Endodermal cell (in vitro differentiated cells): Measurements from ENCODE around the gene RELT. TPM values are rescaled to one million over a fixed set of nuclear protein-coding genes. Genes with fewer than 3 reads are reported as not detected.
A peak's percentile ranks its signal among the peaks of the same experiment; 100 is the strongest.

Experiments
- DNase-seq: peaks from one replicate; pipeline ENCODE4 v3.0.0-alpha.2; 2017
- H3K27ac ChIP-seq: 2 replicates; pipeline ENCODE4 v1.5.1; 2013; ENCODE audit warnings: mild to moderate bottlenecking, low read depth, low read length, moderate library complexity
- H3K27me3 ChIP-seq: 2 replicates; pipeline ENCODE4 v1.6.1; 2013; ENCODE audit warnings: mild to moderate bottlenecking, low read length, moderate library complexity; ENCODE audit not compliant: insufficient read depth, control insufficient read depth, poor library complexity, severe bottlenecking
- H3K36me3 ChIP-seq: 2 replicates; pipeline ENCODE4 v1.7.0; 2013; ENCODE audit warnings: mild to moderate bottlenecking, low read length, moderate library complexity; ENCODE audit not compliant: control insufficient read depth, insufficient read depth
- H3K4me1 ChIP-seq: one replicate; pipeline ENCODE4 v1.7.0; 2013; ENCODE audit warnings: low read length; ENCODE audit not compliant: control insufficient read depth, insufficient read depth
- H3K4me3 ChIP-seq: 2 replicates; pipeline ENCODE4 v1.5.1; 2013; ENCODE audit warnings: mild to moderate bottlenecking, low read length, moderate library complexity
- H3K9ac ChIP-seq: 2 replicates; pipeline ENCODE4 v1.6.1; 2013; ENCODE audit warnings: mild to moderate bottlenecking, low read length, moderate library complexity; ENCODE audit not compliant: poor library complexity, severe bottlenecking; ENCODE audit errors: extremely low read depth
- H3K9me3 ChIP-seq: 2 replicates; pipeline ENCODE4 v1.6.1; 2013; ENCODE audit warnings: mild to moderate bottlenecking, low read length, moderate library complexity; ENCODE audit not compliant: control insufficient read depth
- H3K27ac Mint-ChIP-seq: 2 replicates; pipeline ENCODE4 v1.8.0; 2020; ENCODE audit warnings: mixed read lengths
- H3K27me3 Mint-ChIP-seq: 2 replicates; pipeline ENCODE4 v1.8.0; 2021; ENCODE audit warnings: mild to moderate bottlenecking, mixed read lengths; ENCODE audit not compliant: insufficient read depth
- H3K36me3 Mint-ChIP-seq: 2 replicates; pipeline ENCODE4 v1.8.0; 2020; ENCODE audit warnings: low read depth, mixed read lengths
- H3K4me1 Mint-ChIP-seq: 2 replicates; pipeline ENCODE4 v1.8.0; 2020; ENCODE audit warnings: mixed read lengths
- H3K4me3 Mint-ChIP-seq: 2 replicates; pipeline ENCODE4 v1.8.0; 2020; ENCODE audit warnings: mild to moderate bottlenecking, moderate library complexity, mixed read lengths
- H3K9me3 Mint-ChIP-seq: 2 replicates; pipeline ENCODE4 v1.8.0; 2020; ENCODE audit warnings: mild to moderate bottlenecking, mixed read lengths
- WGBS, 2 experiments: methylation state at CpG; one replicate each; pipeline versions ENCODE4 v1.1.5 to v1.1.7; 2013; ENCODE audit warnings: missing lambda C conversion rate in 2 of 2, mixed read lengths in 1 of 2; ENCODE audit not compliant: insufficient coverage in 1 of 2, insufficient read length in 1 of 2; 5-methylcytosine and 5-hydroxymethylcytosine counted together
- total RNA-seq, 2 donors: library from RNA; stranded (reverse); fragmentation: NEBNext Ultra II Directional in 1 of 2; extraction: Animal tissue kit (Norgen Biotek cat#: 25700) in 1 of 2; gene quantifications; 2 replicates in 1 of 2; 3 replicates in 1 of 2; pipeline ENCODE4 v1.2.1, GENCODE V29; 2021
- TF ChIP-seq, protein P1 (sequence below): fragments of 200-600 bp; sonication (generic); conservative IDR thresholded peaks from 2 replicates; pipeline ENCODE4 v1.5.0; 2021; ENCODE audit warnings: antibody characterized with exemption, mild to moderate bottlenecking

RELT gene
- total RNA-seq, 2 donors from 2014 or later: 6.9 to 8.9 TPM

DNA sequence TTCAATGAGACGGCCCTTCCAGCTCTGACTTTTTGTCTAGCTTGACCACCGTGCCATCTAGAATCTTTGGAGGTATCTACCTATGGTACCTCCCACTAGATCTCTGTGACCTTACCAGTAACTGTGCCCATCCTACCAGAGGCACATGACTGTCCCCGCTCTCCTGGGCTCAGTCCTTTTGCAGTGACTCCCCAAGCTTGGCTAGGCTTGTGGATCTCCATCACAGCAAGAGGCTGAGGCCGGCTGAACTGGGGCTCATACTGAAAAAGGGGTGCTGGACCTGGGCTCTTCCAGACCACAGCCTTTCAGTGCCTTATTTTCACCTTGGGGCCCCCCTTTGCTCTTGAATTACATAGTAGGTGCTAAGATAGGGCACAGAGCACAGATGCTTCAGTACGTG, 27.3 kb downstream of the RELT start:
- H3K36me3 ChIP-seq: peaks cover 5% of the 10 kb centered on the region
- no peak for DNase-seq
- H3K4me1 Mint-ChIP-seq: peaks cover 5% of the 10 kb centered on the region
- H3K4me1 ChIP-seq: peaks cover 10% of the 10 kb centered on the region
- H3K9ac ChIP-seq: no peak overlapping the region
- no peak overlapping the region for H3K27ac ChIP-seq
- H3K4me3 Mint-ChIP-seq: no peak overlapping the region
- no peak overlapping the region for H3K27ac Mint-ChIP-seq
- no peak overlapping the region for H3K4me3 ChIP-seq
- TF ChIP-seq, protein P1, sequence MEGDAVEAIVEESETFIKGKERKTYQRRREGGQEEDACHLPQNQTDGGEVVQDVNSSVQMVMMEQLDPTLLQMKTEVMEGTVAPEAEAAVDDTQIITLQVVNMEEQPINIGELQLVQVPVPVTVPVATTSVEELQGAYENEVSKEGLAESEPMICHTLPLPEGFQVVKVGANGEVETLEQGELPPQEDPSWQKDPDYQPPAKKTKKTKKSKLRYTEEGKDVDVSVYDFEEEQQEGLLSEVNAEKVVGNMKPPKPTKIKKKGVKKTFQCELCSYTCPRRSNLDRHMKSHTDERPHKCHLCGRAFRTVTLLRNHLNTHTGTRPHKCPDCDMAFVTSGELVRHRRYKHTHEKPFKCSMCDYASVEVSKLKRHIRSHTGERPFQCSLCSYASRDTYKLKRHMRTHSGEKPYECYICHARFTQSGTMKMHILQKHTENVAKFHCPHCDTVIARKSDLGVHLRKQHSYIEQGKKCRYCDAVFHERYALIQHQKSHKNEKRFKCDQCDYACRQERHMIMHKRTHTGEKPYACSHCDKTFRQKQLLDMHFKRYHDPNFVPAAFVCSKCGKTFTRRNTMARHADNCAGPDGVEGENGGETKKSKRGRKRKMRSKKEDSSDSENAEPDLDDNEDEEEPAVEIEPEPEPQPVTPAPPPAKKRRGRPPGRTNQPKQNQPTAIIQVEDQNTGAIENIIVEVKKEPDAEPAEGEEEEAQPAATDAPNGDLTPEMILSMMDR: no peak
- peaks cover 8% of the 10 kb centered on the region for H3K36me3 Mint-ChIP-seq
- H3K27me3 ChIP-seq: no peaks in the 10 kb centered on the region
- no peaks in the 10 kb centered on the region for H3K27me3 Mint-ChIP-seq
- H3K9me3 ChIP-seq: no peaks in the 10 kb centered on the region
- no peaks in the 10 kb centered on the region for H3K9me3 Mint-ChIP-seq
- 88 to 92% methylated on average over 3 to 5 of the region's 5 CpGs for WGBS, 2 experiments

DNA sequence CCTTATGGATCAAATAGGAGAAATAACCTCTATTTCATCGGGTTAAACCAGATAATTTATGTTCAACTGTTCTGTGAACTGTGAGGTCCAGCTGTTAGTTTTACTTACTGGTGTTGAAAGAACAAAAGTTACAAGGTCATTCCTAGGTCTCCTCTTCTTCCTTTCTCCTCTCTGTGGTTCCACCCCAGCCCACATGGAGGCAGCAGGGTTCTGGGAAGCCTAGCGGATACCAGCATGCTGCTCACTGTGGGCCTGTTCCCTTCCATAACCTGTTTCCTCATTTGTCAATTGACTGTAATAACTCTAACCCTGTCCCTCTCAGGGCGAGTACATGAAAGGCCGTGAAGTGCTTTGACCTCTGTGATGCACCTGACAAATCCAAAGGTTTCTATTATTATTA, 27.8 kb downstream of the RELT start:
- TF ChIP-seq, protein P1: peak; percentile 90
- peaks cover 8% of the 10 kb centered on the region for H3K36me3 ChIP-seq
- Mint-ChIP-seq H3K36me3 (peaks cover 12% of the 10 kb centered on the region), H3K4me3 (no peak overlapping the region), H3K27ac (no peak overlapping the region), H3K27me3 (no peaks in the 10 kb centered on the region), H3K4me1 (peaks cover 5% of the 10 kb centered on the region), H3K9me3 (no peaks in the 10 kb centered on the region)
- H3K9ac ChIP-seq: no peak overlapping the region
- peak; percentile 90 for DNase-seq
- no peak overlapping the region for H3K4me3 ChIP-seq
- no peak overlapping the region for H3K27ac ChIP-seq
- H3K9me3 ChIP-seq: no peaks in the 10 kb centered on the region
- 65 to 80% methylated on average over 1 to 4 of the region's 4 CpGs for WGBS, 2 experiments
- no peaks in the 10 kb centered on the region for H3K27me3 ChIP-seq
- H3K4me1 ChIP-seq: peaks cover 10% of the 10 kb centered on the region

DNA sequence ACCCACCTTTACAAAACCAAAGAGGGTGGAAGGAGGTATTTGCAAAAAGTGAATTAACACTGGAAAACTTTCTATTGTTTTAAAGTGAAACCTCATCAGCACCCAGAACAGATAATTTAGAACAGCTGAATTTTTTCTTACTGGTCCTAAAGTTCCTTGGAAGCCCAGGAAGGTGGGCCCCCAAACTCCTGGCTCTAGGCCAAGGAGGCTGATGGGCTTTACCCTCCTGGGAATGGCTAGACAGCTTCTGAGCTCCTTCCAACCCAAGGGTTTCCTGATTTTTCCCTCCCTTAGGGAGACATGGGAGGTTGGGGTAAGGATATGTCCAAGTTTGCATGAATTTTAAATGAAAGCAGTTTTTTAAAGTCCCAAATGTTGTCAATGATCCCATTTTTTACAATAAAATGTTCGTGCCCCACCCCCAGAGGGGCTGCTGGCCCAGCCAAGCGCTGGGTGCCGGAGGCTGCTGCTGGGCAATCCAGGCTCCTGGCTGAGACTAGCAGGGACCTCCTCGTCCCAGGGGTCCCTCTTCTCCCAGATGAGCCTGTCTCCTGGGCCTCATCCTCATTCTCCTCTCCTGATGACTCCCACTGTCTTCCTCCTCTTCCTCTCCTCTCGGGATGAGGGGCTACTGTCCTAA, 28.4 kb downstream of the RELT start:
- H3K27me3 ChIP-seq: no peaks in the 10 kb centered on the region
- TF ChIP-seq, protein P1: no peak
- no peaks in the 10 kb centered on the region for H3K27me3 Mint-ChIP-seq
- no peaks in the 10 kb centered on the region for H3K9me3 ChIP-seq
- H3K4me1 Mint-ChIP-seq: peaks cover 1% of the 10 kb centered on the region
- no peak overlapping the region for H3K9ac ChIP-seq
- WGBS, 2 experiments: 94 to 100% methylated on average over 4 to 5 of the region's 5 CpGs
- no peaks in the 10 kb centered on the region for H3K9me3 Mint-ChIP-seq
- peaks cover 14% of the 10 kb centered on the region for H3K36me3 ChIP-seq
- H3K27ac ChIP-seq: no peak overlapping the region
- H3K4me3 Mint-ChIP-seq: no peak overlapping the region
- H3K36me3 Mint-ChIP-seq: peaks cover 17% of the 10 kb centered on the region
- no peak for DNase-seq
- no peak overlapping the region for H3K27ac Mint-ChIP-seq
- peaks cover 10% of the 10 kb centered on the region for H3K4me1 ChIP-seq
- no peak overlapping the region for H3K4me3 ChIP-seq
